HS-27A (cell line): ENCODE measurements around the gene KARS1.

Experiments used
- DNase-seq: peaks from one replicate; pipeline ENCODE4 v3.0.0-alpha.2; 2012; ENCODE audit warnings: low read depth, missing footprints

Gene KARS1

DNA sequence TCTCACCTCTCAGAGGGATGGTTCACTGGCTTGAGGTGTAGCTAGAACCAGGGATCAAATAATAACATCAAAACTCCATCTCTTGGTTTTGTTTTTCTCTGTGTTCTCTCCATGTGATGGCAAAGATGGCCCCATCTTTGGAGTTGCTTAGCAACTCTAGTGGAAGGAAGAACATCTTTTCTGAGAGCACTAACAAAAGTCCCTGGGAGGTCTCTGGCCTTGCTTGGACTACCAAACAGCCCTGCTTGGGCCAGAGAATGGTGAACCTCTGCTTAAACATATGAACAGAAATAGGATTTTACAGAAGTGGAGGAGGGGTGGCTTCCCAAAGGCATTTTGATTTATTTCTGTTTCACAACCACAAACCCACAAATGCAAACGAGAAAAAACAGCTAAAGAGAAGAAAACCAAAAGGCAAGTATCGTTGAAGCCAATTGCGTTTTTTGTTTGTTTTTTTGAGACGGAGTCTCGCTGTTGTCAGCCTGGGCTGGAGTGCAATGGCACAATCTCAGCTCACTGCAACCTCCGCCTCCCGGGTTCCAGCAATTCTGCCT is 68.1 kb downstream of the KARS1 start:
- DNase-seq = no peak

DNA sequence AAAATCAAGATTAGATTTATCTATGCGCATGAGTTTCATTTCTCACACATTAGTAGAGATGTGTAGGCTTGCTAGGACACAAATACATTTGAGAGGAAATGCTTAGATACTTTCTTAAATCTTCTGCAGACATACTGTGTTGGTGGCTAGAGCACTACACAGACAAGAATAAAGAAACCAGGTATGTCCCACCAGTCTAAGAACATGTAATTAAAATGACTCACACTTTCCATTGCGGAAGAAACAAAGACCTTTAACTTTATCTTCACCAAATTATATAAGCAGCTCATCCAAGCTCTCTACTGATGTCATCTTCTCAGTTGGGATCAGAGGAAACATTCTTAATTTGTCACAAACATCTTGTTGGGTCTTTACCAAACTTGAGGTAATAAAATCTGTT is 68.7 kb downstream of the KARS1 start:
- no peak for DNase-seq

DNA sequence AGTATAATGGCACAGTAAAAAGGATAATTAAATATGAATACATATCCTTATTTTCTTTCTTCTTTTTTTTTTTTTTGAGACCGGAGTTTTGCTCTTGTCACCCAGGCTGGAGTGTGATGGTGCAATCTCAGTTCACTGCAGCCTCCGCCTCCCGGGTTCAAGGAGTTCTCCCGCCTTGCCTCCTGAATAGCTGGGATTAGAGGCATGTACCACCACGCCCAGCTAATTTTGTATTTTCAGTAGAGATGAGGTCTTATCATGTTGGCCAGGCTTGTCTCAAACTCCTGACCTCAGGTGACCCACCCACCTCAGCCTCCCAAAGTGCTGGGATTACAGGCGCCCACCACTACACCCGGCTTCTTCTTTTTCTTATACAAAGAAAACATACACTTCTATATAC is 69.3 kb downstream of the KARS1 start:
- DNase-seq = no peak
